Lung microvascular endothelial cell (primary cell): ENCODE results near the gene SLC16A12. TPM values are rescaled to one million over a fixed set of nuclear protein-coding genes. Genes with fewer than 3 reads are reported as not detected.
"Not testable (repeated sequence)": the region's sequence is repeated elsewhere in the genome, so short reads cannot be mapped to it uniquely, and the experiment has no call there.

ENCODE experiments used
- DNase-seq, 2 donors: peaks; one replicate each; pipeline versions ENCODE4 v3.0.0 to v3.0.0-alpha.2; 2010; ENCODE audit warnings: low read depth in 2 of 2
- total RNA-seq: library from RNA; depleted of rRNA; stranded (reverse); fragments of >200 nt; gene quantifications from 2 replicates; pipeline ENCODE4 v1.2.1, GENCODE V29; 2014

SLC16A12 gene
- total RNA-seq, 1 donor from 2014 or later: not detected

- no peak for DNase-seq
These were observed 14.1 kb upstream of the SLC16A12 start for GRCh38 chr10:89549510-89549909.

GRCh38 chr10:89548673-89549072 lies 13.3 kb upstream of the SLC16A12 start:
- no peak for DNase-seq

DNA sequence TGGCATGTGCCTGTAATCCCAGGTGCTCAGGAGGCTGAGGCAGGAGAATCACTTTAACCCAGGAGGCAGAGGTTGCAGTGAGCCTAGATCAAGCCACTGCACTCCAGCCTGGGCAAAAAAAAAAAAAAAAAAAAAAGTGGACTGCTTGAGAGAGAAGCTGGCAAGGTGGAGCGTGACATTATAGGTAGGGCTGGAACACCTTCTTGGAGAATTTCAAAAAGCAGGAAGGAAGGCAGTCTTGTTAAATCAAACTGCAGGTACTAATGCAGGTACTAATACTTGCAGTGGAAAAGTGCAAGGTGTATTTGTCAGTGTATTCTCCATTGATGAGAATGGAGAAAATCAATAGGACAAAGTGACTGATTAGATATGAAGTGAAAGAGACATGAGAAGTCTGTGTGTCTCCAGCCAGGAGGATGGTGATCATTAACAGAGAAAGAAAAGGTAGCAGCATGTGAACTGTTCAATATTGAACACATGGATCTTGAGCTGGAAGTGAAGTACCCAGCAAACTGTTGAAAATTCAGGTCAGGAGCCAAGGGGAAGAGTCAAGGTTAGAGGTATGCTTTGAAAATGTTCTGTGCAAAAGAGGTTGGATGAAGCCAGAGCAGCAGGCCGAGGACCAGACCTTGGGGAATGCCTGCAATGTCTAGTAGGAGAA lies 12.6 kb upstream of the SLC16A12 start:
- DNase-seq: no peak

DNA sequence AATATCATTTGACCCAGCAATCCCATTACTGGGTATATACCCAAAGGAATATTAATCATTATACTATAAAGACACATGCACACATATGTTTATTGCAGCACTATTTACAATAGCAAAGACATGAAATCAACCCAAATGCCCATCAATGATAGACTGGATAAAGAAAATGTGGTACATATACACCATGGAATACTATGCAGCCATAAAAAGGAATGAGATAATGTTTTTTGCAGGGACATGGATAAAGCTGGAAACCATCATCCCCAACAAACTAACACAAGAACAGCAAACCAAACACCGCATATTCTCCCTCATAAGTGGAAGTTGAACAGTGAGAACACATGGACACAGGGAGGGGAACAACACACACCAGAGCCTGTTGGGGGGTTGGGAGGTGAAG lies 11.3 kb upstream of the SLC16A12 start:
- not testable (repeated sequence) for DNase-seq

GRCh38 chr10:89543841-89544240 lies 8.4 kb upstream of the SLC16A12 start:
- no peak for DNase-seq

DNA sequence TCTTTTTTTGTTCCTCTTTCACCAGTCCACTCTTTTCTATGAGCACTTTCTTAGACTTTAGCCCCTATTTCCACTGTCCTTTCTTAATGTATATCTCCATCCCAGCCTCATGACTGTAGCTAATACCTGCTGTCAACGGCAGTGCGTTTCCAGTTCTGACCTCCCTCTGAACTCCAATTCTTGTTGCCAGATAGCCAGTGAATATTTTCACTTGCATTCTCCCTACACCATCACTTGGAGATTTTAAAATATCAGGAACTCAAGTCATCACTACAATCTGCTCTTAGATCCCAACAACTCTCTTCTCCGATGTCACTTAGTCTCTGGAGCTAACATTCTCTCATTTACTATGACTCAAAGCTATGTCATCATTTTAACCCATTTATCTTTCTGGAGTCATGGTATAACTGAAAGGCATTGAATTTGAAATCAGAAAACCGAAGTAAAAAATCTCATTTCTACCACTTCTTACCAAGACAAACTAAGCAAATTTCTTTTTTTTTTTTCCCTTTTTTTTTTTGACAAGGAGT lies 5.1 kb upstream of the SLC16A12 start:
- DNase-seq: no peak

DNA sequence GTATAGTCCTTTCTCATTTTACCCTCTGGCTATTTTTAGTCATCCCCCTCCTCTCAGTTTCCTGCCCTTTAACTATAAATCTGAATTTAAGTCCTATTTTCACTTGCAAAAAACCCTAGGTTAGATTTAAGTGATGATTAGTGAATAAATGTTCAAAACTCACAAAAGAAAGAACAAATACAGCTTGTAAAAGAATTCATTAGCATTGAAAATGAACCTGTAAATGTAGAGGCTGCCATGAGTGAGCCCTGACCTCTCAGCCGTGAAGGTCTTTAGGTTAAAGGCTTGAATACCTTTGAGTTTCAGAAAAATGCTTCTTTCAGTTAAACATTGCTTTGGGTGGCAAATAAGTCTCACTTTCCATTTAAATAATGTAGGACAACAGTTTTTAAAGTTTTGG lies 2.0 kb upstream of the SLC16A12 start:
- no peak for DNase-seq

GRCh38 chr10:89536013-89536354 lies 590 bp upstream of the SLC16A12 start:
- no peak for DNase-seq

DNA sequence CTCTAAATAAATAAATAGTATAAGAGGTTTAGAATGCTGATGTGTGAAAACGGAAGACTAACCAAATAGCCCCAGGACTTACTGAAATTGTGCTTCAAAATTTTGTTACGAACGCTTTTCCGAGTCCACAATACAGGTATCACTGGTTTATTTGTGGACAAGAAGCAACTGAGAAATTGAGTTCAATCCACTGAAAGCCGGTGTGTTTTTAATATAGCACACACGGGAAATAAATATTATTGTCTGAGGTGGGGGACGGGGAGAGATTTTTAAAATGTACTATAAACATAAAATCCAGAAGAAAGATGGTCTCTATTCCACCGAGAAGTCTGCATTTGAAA lies 598 bp downstream of the SLC16A12 start:
- no peak for DNase-seq

- DNase-seq: no peak
These were observed 2.9 kb downstream of the SLC16A12 start for GRCh38 chr10:89532476-89532875.

DNA sequence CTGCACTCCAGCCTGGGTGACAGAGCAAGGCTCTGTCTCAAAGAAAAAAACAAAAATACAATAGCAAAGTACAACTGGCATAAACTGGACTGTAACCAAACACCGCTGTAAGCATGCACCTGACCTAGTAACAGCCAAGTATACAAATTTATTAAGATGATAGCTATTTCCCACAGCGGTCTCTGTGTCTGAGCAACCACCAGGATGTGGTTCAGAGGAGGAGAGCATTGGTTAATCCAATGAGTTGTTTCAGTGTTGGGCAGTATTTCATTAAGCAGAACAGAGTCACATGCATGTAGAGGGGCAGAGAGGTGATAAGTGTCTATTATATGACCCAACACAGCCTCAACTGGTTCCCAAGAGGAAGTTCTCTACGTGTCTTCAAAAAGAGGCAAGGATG lies 4.0 kb downstream of the SLC16A12 start:
- DNase-seq: no peak

- not testable (repeated sequence) for DNase-seq
These were observed 5.7 kb downstream of the SLC16A12 start for GRCh38 chr10:89529711-89530110.

GRCh38 chr10:89526358-89526757 lies 9.0 kb downstream of the SLC16A12 start:
- DNase-seq: no peak

- DNase-seq: no peak
These were observed 9.8 kb downstream of the SLC16A12 start for GRCh38 chr10:89525556-89525955.

DNA sequence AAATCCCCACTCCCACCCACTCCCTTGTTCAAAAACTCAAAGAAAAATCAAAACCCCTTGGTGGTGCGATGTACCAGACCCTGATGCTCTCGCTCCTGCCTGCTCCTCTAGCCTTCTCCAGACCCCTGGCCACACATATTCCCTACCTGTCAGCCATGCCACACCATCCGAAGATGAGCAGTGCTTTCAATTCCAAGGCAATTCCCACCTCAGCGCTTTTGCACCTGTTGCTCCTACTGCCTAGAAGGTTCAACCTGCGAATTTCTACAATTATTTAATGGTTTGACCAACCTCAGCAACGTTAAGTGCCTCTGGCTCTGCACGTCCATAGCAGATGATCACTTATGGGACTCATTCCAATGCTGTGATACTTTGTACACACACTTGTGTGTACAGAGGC lies 11.1 kb downstream of the SLC16A12 start:
- DNase-seq: no peak

DNA sequence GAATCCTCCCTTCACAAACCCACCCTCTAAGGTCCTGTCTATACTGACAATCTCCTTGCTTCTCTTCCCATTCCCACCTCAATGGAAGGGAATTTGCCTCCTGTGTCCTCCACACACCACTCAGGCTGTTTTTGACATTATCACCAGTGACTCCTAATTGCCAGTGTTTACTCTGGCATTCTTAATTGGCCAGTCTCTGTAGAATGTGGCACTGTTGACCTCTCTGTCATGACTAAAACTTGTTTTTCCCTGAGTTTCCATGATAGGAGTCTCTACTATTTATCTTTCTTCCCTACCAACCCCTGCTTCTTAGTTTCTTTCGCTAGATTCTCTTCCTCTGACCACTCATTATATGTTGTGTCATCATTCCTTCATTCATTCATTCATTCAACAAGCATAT lies 12.1 kb downstream of the SLC16A12 start:
- peak in 1 of 2 donors; percentile 43 for DNase-seq

- no peak for DNase-seq
These were observed 12.9 kb downstream of the SLC16A12 start for GRCh38 chr10:89522463-89522862.

DNA sequence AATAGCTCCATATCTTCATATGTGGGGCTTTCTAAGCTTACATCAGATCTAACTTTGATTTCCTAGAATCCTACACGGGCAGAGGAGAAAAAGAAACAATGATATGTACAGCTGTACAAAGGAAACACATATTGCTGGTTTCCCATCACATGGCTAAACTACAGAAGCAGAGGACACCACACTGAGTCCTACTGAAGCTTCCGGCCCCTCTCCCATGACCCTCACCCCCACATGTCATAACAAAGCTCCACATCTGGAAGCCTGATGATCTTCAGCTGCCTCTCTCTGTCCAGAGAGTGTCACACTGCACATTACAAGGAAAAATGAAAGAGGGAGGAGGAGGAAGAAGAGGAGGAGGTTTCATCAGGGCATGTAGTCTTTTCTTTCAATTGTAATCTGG lies 14.0 kb downstream of the SLC16A12 start:
- DNase-seq: peak in 1 of 2 donors; percentile 12

DNA sequence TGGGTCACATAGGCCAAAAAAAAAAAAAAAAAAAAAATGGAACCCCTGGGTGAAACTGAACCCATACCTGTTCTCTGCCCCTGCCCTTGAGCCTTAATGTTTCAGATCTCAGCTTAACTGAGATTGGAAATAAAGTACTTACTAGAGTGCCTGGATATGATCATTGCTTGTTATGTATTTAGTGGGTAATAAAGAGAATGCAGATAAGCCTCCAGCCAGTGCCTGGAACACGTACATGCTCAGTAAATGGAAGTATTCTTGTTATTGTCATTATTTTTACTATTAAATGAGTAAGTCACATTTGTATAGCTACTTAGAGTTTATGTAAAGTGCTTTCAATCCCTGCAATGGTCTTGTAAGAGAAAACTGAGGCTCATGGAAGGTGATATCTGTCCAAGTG lies 14.7 kb downstream of the SLC16A12 start:
- DNase-seq: no peak

DNA sequence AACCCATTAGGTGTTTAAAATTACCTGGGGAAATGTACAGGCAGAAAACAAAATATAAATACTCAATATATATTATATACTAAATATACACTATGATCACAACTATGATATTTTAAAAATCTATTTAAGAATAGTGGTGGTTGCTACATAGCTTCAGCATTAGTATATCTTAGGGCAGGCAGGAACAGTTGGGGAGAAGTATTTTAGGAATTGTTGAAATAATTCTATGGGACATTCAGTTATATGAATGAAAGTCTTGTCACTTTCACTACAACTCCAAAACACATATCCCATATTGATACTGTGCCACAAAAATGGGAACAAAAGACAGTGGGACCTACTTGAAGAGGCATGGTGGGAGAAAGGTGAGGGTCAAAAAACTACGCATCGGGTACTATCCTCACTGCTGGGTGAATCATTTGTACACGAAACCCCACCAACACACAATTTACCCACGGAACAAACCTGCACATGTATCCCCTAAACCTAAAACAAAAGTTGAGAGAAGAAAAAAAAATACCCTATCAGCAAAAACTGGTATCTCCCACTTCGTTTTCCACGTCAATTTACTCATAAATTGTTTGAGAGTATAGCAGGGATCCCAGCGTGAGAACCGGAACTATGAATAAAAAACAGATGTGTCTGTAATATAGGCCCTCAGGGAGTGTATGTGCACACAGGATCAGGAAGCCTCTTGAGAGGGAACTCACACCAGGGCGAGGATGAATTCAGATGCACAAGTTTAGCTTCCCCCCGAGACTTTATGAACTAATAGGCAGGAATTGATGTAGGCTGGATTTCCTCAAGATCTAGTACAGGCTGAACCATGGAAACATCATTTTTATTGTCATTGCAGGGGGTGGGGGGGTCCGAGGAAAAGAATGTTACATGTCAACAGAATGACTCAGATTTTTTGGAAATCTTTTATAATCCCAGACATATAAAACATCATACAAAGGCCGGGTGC lies 16.2 kb downstream of the SLC16A12 start:
- no peak for DNase-seq

GRCh38 chr10:89518108-89518507 lies 17.3 kb downstream of the SLC16A12 start:
- no peak for DNase-seq

- DNase-seq: peak; percentile 5 to 41
These were observed 19.1 kb downstream of the SLC16A12 start for GRCh38 chr10:89516149-89516832.
